Measurements from ENCODE around the gene SPIRE1.
"Not testable (repeated sequence)": the region's sequence is repeated elsewhere in the genome, so short reads cannot be mapped to it uniquely, and the experiment has no call there.

Gene SPIRE1

GRCh38 chr18:12552879-12553242 is 105.0 kb downstream of the SPIRE1 start:
- no peak for DNase-seq (ENCODE audit: low read depth)

DNA sequence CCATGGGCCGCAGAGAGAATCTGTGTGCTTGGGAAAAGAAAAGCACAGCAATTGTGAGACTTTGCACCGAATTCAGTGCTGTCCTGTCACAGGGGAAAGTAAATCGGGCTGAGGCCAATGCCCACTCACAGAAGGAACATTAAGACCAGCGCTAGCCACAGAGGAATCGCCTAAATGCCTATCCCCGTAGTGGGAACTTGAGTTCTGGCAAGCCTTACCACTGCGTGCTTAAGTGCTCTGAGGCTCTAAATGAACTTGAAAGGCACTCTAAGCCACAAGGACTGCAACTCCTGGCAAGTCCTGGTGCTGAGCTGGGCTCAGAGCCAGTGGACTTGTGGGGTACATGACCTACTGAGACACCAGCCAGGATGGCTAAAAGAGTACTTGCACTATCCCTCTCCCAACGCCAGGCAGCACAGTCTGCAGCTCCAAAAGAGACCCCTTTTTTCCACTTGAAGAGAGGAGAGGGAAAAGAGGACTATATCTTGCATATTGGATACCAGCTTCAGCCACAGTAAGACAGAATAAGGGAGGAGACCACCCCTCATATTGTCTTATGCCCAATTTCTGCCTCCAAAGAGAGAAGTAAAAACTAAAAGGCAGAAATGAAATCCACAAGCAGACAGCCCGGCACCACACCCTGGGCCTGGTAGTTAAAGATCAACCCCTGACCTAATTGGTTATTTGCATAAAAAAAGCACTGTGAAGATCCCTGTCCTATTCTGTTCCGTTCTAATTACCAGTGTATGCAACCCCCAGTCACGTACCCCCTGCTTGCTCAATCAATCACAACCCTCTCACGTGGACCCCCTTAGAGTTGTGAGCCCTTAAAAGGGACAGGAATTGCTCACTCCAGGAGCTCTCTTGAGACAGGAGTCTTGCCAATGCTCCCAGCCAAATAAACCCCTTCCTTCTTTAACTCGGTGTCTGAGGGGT is 105.7 kb downstream of the SPIRE1 start:
- not testable (repeated sequence) for DNase-seq (ENCODE audit: low read depth)

DNA sequence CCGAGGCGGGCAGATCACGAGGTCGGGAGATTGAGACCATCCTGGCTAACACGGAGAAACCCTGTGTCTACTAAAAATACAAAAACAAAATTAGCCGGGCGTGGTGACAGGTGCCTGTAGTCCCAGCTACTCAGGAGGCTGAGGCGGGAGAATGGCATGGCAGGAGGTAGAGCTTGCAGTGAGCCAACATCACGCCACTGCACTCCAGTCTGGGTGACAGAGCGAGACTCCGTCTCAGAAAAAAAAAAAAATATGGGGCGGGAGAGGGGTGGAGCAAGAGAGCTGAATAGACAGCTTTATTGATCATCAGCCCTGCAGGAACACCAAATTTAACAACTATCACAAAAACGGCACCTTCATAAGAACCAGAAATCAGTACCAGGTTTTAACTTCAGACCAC is 106.4 kb downstream of the SPIRE1 start:
- not testable (repeated sequence) for DNase-seq (ENCODE audit: low read depth)

- no peak for DNase-seq (ENCODE audit: low read depth)
Measured at GRCh38 chr18:12543697-12544096, 114.2 kb downstream of the SPIRE1 start.

DNA sequence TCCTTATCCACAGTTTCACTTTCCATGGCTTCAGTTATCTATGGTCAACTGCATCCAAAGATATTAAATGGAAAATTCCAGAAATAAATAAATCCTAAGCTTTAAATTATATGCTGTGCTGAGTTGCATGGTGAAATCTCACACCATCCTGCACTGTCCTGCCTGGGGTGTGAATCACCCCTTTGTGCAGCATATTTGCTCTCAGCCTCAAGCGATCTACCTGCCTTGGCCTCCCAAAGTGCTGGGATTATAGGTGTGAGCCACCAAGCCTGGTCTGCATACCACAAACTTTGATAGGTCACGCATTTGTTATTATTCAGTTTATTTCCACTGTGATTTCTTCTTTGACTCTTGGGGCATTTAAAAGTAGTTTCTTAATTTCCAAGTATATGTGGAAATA is 117.2 kb downstream of the SPIRE1 start:
- no peak for DNase-seq (ENCODE audit: low read depth)

DNA sequence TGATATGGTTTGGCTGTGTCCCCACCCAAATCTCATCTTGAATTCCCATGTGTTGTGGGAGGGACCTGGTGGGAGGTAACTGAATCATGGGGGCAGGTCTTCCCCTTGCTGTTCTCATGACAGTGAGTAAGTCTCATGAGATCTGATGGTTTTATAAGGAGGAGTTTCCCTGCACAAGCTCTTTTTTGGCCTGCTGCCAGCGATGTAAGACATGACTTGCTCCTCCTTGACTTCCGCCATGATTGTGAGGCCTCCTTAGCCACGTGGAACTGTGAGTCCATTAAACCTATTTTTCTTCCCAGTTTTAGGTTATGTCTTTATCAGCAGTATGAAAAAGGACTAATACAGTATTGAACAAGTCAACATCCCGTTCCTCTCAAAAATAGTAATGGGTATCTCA is 118.7 kb downstream of the SPIRE1 start:
- not testable (repeated sequence) for DNase-seq (ENCODE audit: low read depth)

- DNase-seq (ENCODE audit: low read depth), result no peak
Measured at GRCh38 chr18:12534820-12535219, 123.1 kb downstream of the SPIRE1 start.

DNA sequence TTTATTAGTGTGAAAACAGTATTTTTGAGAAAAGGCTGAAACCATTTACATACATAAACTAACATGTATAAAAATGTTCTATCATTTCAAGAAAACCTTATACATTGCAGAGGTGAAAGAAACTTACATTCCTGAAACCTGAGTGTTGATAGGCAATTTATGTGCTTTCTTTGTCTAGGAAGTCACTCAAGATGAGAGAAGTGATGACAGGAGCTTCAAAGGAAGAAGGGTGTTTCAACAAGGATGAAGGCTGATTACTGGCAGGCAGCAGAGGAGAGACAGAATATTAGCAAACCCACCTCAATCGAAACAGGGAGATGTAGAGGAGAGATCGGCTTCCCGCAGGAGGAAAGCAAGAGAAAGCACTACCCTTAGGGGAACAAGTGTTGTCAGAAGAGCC is 125.2 kb downstream of the SPIRE1 start:
- no peak for DNase-seq (ENCODE audit: low read depth)

DNA sequence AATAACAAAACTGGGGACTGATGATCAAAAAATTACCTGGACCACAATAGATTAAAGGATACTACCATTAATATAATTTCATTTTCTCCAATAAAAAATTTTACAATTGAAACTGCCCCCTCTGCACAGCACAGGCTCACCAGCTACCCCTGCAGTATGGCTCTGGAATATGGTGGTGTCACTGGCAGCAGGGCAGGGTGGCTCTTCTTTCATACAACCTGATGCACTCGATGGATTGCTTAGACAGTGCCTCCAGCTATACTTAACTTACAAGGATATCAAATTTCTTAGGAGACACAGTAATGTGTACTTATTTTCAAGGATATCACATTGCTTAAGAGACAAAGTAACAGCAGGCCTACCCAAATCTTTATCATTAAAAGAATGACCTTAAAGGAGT is 126.2 kb downstream of the SPIRE1 start:
- no peak for DNase-seq (ENCODE audit: low read depth)

- no peak for DNase-seq (ENCODE audit: low read depth)
Measured at GRCh38 chr18:12520442-12520992, 137.4 kb downstream of the SPIRE1 start.

DNA sequence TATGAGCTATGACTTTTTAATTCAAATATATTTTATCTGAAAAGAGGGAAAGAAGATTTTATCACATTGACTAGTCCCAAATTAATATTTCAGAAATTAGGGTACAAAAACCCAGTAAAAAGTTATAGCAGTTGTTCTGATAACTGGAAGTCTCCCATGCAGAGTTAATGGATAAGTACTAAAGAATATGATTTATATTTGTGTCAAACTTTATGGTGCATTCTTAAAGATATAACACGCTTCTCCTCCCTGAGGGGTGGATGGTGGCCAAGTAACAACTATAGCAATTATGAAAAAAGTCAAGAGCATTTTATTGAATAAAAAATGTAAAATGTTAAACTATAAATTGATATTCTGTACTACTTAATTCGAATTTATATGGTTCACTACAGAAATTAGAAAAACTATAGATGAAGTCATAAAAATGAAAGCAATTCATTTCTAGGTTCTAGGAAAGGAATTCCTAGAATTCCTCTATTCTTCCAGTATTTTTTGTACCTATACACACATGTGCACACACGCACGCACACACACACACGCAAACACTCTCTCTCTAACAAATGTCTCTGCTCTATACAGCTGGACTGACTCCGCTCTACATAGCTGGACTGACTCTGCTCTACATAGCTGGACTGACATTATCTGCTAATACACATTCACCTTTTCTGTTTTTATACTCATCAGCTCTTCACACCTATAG is 138.9 kb downstream of the SPIRE1 start:
- no peak for DNase-seq (ENCODE audit: low read depth)

DNA sequence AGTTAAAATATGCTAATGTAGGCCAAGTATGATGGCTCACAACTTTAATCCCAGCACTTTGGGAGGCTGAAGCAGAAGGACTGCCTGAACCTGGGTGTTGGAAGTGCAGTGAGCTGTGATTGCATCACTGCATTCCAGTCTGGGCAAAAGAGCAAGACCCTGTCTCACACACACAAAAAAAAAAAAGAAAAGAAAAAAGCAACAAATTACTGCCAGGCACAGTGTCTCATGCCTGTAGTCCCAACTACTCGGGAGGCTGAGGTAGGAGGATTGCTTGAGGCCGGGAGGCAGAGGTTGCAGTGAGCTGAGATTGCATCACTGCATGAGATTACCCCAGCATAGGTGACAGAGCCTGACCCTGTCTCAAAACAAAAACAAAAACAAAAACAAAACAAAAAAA is 139.6 kb downstream of the SPIRE1 start:
- no peak for DNase-seq (ENCODE audit: low read depth)

DNA sequence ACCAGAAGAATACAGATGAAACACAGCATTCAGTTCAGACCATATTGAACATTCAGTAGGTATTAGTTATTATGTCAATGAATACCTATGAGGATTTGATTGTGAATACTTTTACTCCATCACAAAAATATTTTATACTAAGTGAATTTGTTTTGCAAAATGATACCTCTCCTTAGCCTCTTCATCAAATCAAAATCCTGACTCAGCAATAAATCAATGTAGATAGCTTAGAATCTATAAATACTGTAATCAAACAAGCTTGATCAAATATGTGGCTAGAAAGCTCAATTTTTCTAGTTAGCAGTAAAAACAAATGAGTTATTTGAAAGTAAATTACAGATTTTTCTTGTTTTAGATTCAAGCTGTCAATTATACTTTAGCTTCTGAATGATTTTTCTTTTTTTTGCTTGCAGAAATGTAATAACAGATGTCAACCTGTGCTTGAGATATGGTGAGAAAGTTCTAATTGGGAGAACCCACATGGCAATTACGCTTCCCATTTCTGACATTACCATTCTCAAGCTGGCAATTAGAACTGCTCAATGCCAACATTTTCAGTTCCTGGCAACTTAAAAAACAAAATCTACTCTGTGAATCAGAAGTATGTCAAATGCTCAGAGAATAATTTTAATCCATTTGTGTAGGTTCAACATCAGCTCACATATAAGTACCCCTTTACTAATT is 140.6 kb downstream of the SPIRE1 start:
- no peak for DNase-seq (ENCODE audit: low read depth)

GRCh38 chr18:12516049-12516630 is 141.8 kb downstream of the SPIRE1 start:
- no peak for DNase-seq (ENCODE audit: low read depth)

DNA sequence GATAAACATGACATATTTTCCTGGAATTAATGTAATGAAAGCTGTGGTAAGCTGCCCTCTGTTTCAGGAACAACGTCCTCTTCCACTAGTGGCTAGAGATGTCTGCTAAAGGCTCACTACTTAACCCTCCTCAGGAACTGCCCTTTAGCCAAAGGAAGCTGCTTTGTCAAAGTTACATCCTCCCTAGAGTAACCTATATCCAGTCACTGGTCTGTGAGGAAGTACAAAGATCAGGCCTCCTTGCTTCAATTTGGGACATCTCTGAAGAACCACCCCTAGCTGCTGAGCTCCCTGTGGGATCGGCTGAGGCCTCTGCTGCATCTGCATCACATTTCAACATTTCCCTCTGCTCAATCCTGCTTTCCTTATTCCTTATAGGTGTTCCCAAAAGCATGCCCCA is 142.4 kb downstream of the SPIRE1 start:
- DNase-seq (ENCODE audit: low read depth), result no peak

GRCh38 chr18:12507007-12507406 is 150.9 kb downstream of the SPIRE1 start:
- DNase-seq (ENCODE audit: low read depth), result no peak

- no peak for DNase-seq (ENCODE audit: low read depth)
Measured at GRCh38 chr18:12500986-12501385, 156.9 kb downstream of the SPIRE1 start.

DNA sequence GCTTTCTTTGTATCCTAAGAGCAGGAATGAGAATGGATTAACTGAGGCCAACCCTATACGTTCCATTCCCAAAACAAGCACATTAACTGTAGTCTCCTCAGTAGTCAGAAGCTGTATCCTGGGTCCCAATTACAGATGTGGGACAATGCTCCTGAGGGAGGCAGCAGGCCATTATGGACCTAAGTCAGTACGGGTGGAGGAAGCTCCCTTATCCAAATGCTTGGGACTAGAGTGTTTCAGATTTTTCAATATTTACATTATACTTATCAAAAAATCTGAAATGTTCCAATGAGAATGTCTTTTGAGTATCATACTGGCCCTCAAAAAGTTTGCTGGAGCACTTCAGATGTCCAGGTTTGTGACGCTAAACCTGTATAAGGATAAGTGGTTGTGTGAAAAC is 160.1 kb downstream of the SPIRE1 start:
- no peak for DNase-seq (ENCODE audit: low read depth)

DNA sequence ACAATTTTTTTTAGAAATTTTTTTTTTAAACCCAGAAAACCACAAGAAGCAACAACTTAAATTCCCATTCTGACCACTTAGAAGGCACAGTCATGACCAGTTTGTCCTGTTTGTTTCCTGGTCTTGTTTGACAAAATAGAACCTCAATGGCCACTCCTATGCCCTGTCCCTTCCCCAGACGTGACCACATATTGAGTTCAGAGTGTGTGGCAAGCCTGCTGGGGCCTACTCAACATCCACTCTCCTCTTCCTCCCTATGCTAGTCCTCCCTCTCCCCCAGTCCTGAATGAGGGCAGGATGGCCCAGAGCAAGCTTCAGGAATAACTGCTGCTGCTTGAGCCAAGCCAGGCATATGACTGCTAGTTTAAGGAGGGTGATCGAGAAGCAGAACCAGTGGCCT is 160.6 kb downstream of the SPIRE1 start:
- no peak for DNase-seq (ENCODE audit: low read depth)

GRCh38 chr18:12492907-12493306 is 165.0 kb downstream of the SPIRE1 start:
- no peak for DNase-seq (ENCODE audit: low read depth)

DNA sequence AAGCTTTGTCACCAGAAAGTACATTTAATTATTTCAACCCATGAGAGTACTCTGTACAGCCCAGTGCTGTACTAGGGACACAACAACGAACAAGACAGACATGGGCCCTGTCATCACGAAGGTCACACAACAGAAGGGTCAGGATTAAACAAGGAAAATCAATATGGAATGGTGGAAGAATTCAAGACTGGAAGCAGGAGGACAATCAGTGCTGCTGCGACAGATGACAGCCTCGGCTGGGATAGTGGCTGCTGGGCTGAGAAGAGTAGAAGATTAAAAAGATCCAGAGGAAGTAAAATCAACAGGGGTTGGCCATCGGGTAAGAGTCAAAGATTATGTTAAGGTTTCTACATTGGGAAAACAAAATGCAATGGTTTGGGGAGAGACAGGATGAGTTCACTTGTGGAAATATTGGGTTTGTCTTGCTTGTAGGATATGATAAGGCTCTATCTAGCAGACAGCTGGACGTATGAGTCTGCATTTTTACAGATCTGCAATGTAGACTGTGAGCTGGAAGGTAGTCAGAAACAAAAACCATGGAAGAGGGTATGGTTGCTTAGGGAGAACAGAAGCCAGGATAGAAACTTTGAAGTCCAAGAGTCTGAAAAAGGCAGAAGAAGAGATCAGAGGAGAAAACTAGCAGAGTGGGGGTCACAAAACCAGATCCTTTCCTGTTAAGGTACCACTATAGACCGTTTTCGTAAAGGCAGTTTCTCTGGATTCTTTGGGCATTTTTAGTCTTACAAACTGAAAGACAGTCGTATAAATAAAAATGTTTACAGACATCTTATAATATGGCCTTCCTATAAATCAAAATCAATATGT is 166.1 kb downstream of the SPIRE1 start:
- DNase-seq (ENCODE audit: low read depth), result no peak
